HG03575 (cell line): ENCODE data around the gene MICAL3.

Source experiments
- ATAC-seq: cut with Tn5 transposase; IDR thresholded peaks from one replicate; pipeline ENCODE4 v1.9.1; 2021; ENCODE audit not compliant: unreplicated experiment, insufficient number of reproducible peaks, low FRiP score; ENCODE audit errors: extremely low read depth

Gene MICAL3

GRCh38 chr22:17823964-17824363 is 200.4 kb downstream of the MICAL3 start:
- no peak for ATAC-seq

DNA sequence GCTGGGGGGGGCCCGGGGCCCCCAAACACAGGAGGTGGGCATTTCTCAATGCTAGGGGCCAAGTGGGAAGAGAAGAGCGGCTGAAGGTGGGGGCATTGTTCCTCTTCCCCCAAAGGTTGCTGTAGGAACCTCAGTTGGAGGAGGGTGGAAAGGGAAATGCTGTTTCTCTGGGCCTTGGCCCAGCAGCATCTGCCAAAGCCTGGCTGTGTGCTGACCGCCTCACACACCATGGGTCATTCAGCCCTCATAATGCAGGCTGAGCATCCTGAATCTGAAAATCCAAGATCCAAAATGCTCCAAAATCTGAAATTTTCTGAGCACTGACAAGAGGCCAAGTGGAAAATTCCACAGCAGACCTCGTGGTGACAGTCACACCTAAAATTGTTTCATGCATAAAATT is 201.1 kb downstream of the MICAL3 start:
- ATAC-seq, result no peak

DNA sequence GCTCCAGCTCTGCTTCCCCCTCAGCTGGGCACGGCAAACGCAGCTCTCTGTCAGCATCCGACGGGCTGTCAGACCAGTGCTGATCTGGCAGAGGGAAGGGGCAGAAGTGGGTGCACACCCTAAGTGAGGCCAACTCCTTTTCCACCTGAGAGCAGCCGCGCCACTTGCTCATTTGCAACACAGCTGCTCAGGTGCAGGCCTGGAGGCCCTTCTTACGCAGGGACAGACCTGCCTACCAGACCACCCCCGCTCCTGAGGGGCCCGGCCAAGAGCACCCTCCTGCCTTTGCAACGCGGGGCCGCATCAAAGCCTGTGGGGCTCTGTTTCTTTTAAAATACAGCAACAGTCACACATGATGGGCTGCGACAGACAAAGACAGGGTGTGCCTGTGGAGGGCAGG is 202.3 kb downstream of the MICAL3 start:
- ATAC-seq, result no peak

DNA sequence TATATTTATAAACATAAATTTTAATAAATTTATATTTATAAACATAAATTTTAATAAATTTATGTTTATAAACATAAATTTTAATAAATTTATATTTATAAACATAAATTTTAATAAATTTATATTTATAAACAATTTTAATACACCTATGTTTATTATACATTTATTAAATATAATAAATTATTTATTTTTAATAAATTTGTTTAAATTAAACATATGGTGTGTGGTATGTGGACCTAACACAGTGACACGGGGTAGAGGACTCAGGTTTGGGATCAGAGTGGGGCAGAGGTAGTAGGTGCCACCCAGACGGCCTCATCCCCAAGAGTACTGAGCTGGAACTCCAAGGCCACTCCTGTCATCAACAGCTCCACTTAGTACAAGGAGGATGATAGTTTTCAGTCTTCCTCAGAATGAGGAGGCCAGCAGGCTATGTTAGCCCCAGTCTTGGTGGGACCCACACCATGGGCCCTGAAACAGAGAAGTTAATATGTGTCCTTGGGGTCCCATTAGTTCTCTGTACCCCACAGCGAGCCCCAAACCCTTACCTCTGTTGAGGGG is 203.4 kb downstream of the MICAL3 start:
- ATAC-seq, result no peak

DNA sequence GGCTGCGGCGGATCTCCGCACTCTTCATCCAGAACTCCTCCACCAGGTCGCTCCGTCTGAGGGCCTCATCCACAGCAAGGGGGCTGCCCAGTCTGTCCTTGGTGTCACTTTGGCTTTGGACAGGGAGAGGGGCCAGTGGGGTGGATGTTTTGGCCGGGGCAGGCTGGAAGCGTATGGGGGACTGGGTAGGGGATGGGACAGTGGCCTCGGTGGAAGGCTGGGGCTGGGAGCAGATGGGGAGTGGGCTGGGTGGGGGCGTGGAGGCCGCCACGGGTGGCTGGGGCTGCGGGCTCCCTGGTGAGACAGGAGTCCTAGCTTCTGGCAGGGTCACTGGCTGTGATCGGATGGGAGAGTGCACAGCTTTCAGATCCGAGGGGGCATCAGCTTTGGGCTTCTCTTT is 205.7 kb downstream of the MICAL3 start:
- no peak for ATAC-seq

GRCh38 chr22:17818180-17818579 is 206.2 kb downstream of the MICAL3 start:
- no peak for ATAC-seq

DNA sequence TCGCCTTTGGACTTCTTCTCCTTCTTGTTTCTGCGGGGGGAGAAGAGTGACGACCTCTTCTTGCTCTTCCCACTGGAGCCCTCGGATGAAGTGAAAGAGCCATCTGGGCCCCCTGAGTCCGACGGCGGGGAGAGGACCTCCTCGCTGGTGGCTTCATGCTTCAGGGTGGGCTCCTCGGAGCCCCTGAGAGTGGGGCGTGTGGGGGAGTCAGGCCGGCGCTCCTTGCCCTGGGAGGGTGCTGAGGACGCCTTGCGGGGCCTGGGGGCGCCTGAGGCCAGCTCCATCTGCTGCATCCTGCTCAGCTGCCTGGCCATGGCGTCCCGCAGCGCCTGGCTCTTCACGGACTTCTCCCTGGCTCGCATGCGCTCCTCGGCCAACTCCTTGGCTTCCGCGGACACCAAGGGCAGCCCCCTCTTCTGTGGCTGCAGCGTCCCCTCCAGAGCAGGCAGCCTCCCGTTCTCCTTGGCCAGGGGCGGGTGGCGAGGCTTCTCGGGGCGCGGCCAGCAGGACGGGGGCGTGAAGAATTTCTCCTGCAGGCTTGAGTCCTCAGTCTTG is 206.8 kb downstream of the MICAL3 start:
- no peak for ATAC-seq

- ATAC-seq, result no peak
Measured at GRCh38 chr22:17817079-17817478, 207.3 kb downstream of the MICAL3 start.

- no peak for ATAC-seq
Measured at GRCh38 chr22:17816649-17817048, 207.7 kb downstream of the MICAL3 start.

DNA sequence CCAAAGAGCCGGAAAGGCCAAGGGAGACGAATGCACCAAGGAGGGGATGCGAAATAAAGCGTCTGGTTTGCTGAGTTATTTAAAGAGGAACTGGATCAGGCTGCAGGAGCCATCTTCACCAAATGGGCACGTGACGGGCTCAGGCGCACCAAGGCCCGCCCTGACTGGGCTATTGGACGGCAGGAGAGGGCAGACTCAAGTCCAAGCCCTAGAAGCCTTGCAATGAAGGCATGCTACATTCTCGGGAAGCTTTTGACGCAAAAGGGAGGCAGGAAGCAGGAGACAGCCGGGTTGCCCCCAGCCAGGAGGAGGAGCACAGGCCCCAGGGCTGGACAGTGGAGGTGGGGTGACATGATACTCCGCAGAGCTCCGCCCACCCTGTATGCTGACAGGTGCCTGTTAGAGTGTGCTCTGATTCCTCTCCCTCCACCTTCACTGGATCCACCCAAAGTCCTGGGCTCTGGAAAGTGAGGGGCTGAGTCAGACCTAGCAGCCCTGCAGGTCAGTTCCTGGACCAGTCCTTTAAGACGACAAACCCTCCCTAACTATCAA is 208.6 kb downstream of the MICAL3 start:
- no peak for ATAC-seq

GRCh38 chr22:17814830-17815229 is 209.5 kb downstream of the MICAL3 start:
- no peak for ATAC-seq

- ATAC-seq, result no peak
Measured at GRCh38 chr22:17814084-17814483, 210.3 kb downstream of the MICAL3 start.

DNA sequence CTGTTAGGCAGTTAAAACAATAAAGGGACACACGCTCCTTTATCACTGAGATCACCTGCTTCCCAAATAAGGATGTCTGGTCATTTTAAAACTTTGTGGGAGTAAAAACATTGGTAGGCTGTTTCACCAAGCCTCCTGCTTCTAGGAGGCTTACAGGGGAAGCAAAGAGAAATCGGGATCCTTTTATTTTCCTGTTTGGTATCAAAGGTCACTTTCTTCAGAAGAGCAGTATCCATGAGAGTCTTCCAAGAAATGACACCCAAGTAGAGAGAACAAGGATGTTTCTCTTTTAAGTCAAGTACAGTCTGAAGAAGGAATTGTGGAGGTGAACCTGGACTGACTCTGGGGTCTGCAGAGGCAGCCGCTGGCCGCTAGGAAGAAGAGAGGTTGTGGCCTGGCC is 213.2 kb downstream of the MICAL3 start:
- ATAC-seq, result no peak

DNA sequence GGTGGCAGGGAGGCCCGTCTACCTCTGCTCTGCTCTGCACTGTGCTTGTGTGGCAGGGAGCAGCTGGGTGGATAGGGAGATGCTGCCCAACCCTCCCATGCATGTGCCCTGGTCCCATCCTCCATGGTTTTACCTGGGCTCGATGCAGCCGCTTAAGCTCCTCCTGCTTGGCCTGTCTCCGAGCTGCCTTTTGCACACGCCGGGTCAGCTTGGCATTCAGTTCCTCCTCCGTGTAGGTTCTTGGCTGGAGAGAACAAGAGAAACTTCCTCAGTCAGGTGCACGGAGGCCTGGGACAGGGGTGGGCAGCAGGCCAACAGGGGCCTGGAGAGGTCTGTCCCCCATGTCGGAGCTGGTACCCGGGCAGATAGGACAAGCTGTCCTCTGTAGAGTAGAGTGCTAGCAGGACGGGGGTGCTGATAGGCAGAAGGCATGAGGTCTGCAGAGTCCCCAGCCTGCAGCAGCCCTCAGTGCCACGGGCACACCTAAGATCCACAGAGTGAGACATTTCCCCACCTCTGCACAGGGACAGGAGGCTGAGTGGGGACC is 213.7 kb downstream of the MICAL3 start:
- no peak for ATAC-seq

GRCh38 chr22:17808693-17809403 is 215.5 kb downstream of the MICAL3 start:
- no peak for ATAC-seq

DNA sequence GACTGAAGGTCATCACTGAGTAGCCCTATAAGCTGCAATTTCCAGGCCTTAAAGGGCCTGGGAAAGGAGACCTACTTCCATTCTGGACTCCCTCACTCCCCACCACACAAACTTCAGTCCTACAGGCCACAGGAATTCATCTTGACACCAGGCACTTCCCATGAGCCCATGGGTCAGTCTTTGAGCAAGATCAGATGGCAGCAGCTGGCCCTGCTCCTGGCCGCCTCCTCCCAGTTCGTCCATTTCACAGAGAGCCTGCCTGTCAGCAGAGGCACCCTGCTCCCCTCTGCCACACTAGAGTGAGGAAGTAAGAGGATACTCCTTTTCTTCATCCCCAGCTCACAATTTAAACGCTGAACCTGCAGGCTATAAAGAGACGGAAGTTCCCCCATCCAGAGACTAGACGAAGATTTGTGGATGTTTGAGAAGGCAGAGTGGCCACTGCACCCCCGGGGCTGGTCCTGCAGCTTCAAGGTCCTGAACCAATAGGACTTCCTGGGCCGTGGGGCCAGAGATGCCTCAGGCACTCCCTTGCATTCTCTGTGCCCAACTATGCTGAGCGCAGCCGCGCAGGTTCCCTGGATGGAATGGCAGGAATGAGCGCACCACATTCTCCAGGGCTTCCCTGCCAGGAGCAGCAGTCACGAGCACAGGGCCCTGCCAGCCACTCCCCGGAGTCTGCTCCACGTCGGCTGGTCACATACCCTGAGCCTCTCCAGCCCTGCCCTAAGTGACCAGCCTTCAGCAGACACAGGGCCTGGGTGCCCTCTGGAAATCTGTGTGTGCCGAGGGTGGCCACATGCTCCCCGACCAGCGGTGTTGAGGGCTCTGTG is 216.6 kb downstream of the MICAL3 start:
- no peak for ATAC-seq

GRCh38 chr22:17807086-17807485 is 217.3 kb downstream of the MICAL3 start:
- no peak for ATAC-seq

- no peak for ATAC-seq
Measured at GRCh38 chr22:17806437-17806836, 217.9 kb downstream of the MICAL3 start.

GRCh38 chr22:17804331-17805080 is 219.9 kb downstream of the MICAL3 start:
- no peak for ATAC-seq
